NCI-H2227 treated with DMSO at 0.1 percent for 48 hours (cell line): Measurements from ENCODE around the gene LMO7.

Source experiments
- DNase-seq: peaks from one replicate; lab custom pipeline; 2025; lab: John Stamatoyannopoulos, UW

LMO7 gene

GRCh38 chr13:75801388-75801945, 165.3 kb downstream of the LMO7 start:
- no peak for DNase-seq

- DNase-seq = no peak
Measured at GRCh38 chr13:75802161-75802560, 166.0 kb downstream of the LMO7 start.

- no peak for DNase-seq
Measured at GRCh38 chr13:75803164-75803611, 167.1 kb downstream of the LMO7 start.

- DNase-seq = no peak
Measured at GRCh38 chr13:75804054-75804453, 167.9 kb downstream of the LMO7 start.

- DNase-seq = no peak
Measured at GRCh38 chr13:75804605-75805004, 168.5 kb downstream of the LMO7 start.

- no peak for DNase-seq
Measured at GRCh38 chr13:75806117-75806516, 170.0 kb downstream of the LMO7 start.

GRCh38 chr13:75811361-75811760, 175.2 kb downstream of the LMO7 start:
- DNase-seq = no peak

GRCh38 chr13:75811841-75812240, 175.7 kb downstream of the LMO7 start:
- no peak for DNase-seq

GRCh38 chr13:75812751-75813181, 176.6 kb downstream of the LMO7 start:
- no peak for DNase-seq

- DNase-seq = no peak
Measured at GRCh38 chr13:75813323-75813722, 177.2 kb downstream of the LMO7 start.

- DNase-seq = no peak
Measured at GRCh38 chr13:75818179-75818967, 182.2 kb downstream of the LMO7 start.

- DNase-seq = no peak
Measured at GRCh38 chr13:75818968-75819225, 182.8 kb downstream of the LMO7 start.

- no peak for DNase-seq
Measured at GRCh38 chr13:75825161-75825560, 189.0 kb downstream of the LMO7 start.

GRCh38 chr13:75825594-75825993, 189.5 kb downstream of the LMO7 start:
- no peak for DNase-seq

- DNase-seq = no peak
Measured at GRCh38 chr13:75826391-75826790, 190.3 kb downstream of the LMO7 start.

- no peak for DNase-seq
Measured at GRCh38 chr13:75829830-75830229, 193.7 kb downstream of the LMO7 start.

- DNase-seq = no peak
Measured at GRCh38 chr13:75830842-75831241, 194.7 kb downstream of the LMO7 start.

GRCh38 chr13:75831389-75831788, 195.3 kb downstream of the LMO7 start:
- no peak for DNase-seq

- no peak for DNase-seq
Measured at GRCh38 chr13:75832812-75833211, 196.7 kb downstream of the LMO7 start.

- DNase-seq = no peak
Measured at GRCh38 chr13:75836441-75836840, 200.3 kb downstream of the LMO7 start.

- no peak for DNase-seq
Measured at GRCh38 chr13:75838366-75839005, 202.4 kb downstream of the LMO7 start.

GRCh38 chr13:75839406-75839805, 203.3 kb downstream of the LMO7 start:
- DNase-seq = no peak

- no peak for DNase-seq
Measured at GRCh38 chr13:75841905-75842304, 205.8 kb downstream of the LMO7 start.

GRCh38 chr13:75843074-75843473, 206.9 kb downstream of the LMO7 start:
- DNase-seq = no peak
